MM.1S (cell line): Measurements from ENCODE around the gene MMP3.
A peak's percentile ranks its signal among the peaks of the same experiment; 100 is the strongest.

Experiments used
- DNase-seq: peaks from one replicate; pipeline ENCODE4 v3.0.0-alpha.2; 2015
- H2AFZ ChIP-seq: fragments of 300-600 bp; sonication (generic); 2 replicates; pipeline ENCODE4 v1.6.0; 2016; ENCODE audit warnings: antibody characterized with exemption, low read length
- H3F3A ChIP-seq: fragments of 300-600 bp; sonication (generic); 2 replicates; pipeline ENCODE4 v1.6.1; 2016; ENCODE audit warnings: mild to moderate bottlenecking, antibody characterized with exemption, low read length, moderate library complexity, mixed read lengths; ENCODE audit not compliant: insufficient read depth
- H3K27ac ChIP-seq: fragments of 300-600 bp; sonication (generic); 2 replicates; pipeline ENCODE4 v1.5.1; 2016; ENCODE audit warnings: mild to moderate bottlenecking, low read length
- H3K27me3 ChIP-seq: fragments of 300-600 bp; sonication (generic); replicated peaks from 2 replicates; pipeline ENCODE4 v1.6.0; 2016; ENCODE audit warnings: low read length; ENCODE audit not compliant: insufficient read depth
- H3K36me3 ChIP-seq: fragments of 300-600 bp; sonication (generic); replicated peaks from 2 replicates; pipeline ENCODE4 v1.6.1; 2016; ENCODE audit warnings: mild to moderate bottlenecking, low read length, mixed read lengths; ENCODE audit not compliant: insufficient read depth
- H3K4me1 ChIP-seq: fragments of 300-600 bp; sonication (generic); 2 replicates; pipeline ENCODE4 v1.6.1; 2016; ENCODE audit warnings: low read length, mixed read lengths
- H3K4me2 ChIP-seq: fragments of 300-600 bp; sonication (generic); 2 replicates; pipeline ENCODE4 v1.6.0; 2016; ENCODE audit warnings: low read depth, low read length
- H3K4me3 ChIP-seq: fragments of 300-600 bp; sonication (generic); 2 replicates; pipeline ENCODE4 v1.5.1; 2016; ENCODE audit warnings: low read length, mixed read lengths
- H3K79me2 ChIP-seq: fragments of 300-600 bp; sonication (generic); 2 replicates; pipeline ENCODE4 v1.6.1; 2016; ENCODE audit warnings: mixed run types, low read length, mixed read lengths
- H3K9ac ChIP-seq: fragments of 300-600 bp; sonication (generic); 2 replicates; pipeline ENCODE4 v1.6.1; 2016; ENCODE audit warnings: low read length, mixed read lengths
- H3K9me2 ChIP-seq: fragments of 300-600 bp; sonication (generic); replicated peaks from 2 replicates; pipeline ENCODE4 v1.6.1; 2016; ENCODE audit warnings: mild to moderate bottlenecking, low read length, mixed read lengths; ENCODE audit not compliant: insufficient read depth
- H3K9me3 ChIP-seq: fragments of 300-600 bp; sonication (generic); replicated peaks from 2 replicates; pipeline ENCODE4 v1.6.1; 2016; ENCODE audit warnings: mild to moderate bottlenecking, low read length, mixed read lengths; ENCODE audit not compliant: insufficient read depth
- H4K20me1 ChIP-seq: fragments of 300-600 bp; sonication (generic); 2 replicates; pipeline ENCODE4 v1.6.1; 2016; ENCODE audit warnings: mild to moderate bottlenecking, low read length, moderate library complexity, mixed read lengths; ENCODE audit not compliant: insufficient read depth
- CTCF ChIP-seq: fragments of 300-600 bp; sonication (generic); IDR thresholded peaks from 2 replicates; pipeline ENCODE4 v1.5.1; 2016; ENCODE audit warnings: antibody characterized with exemption, low read length, mixed read lengths
- EZH2 ChIP-seq: fragments of 300-600 bp; sonication (generic); optimal IDR thresholded peaks from 2 replicates; pipeline ENCODE3; 2017; ENCODE audit warnings: low read depth, mild to moderate bottlenecking, antibody characterized with exemption, low read length, mixed read lengths
- EZH2phosphoT487 ChIP-seq: fragments of 300-600 bp; sonication (generic); IDR thresholded peaks from 2 replicates; pipeline ENCODE4 v1.6.1; 2018; ENCODE audit warnings: antibody characterized with exemption, low read length

MMP3 gene

GRCh38 chr11:102809971-102810370, 33.4 kb downstream of the MMP3 start:
- Histone ChIP-seq H3K27me3 (no peaks in the 10 kb centered on the region), H3K79me2 (no peaks in the 10 kb centered on the region), H3K27ac (no peak overlapping the region), H3K4me3 (no peak overlapping the region), H3K9me2 (no peaks in the 10 kb centered on the region), H3K9me3 (no peaks in the 10 kb centered on the region), H3F3A (no peaks in the 10 kb centered on the region), H4K20me1 (no peaks in the 10 kb centered on the region), H3K36me3 (no peaks in the 10 kb centered on the region), H2AFZ (no peak overlapping the region), H3K4me1 (no peaks in the 10 kb centered on the region), H3K9ac (no peak overlapping the region), H3K4me2 (no peak overlapping the region)
- no peak for TF ChIP-seq EZH2phosphoT487
- no peak for TF ChIP-seq CTCF
- no peak for TF ChIP-seq EZH2
- DNase-seq: no peak

- Histone ChIP-seq H3F3A (no peaks in the 10 kb centered on the region), H3K36me3 (no peaks in the 10 kb centered on the region), H4K20me1 (no peaks in the 10 kb centered on the region), H3K4me2 (no peak overlapping the region), H3K9me2 (no peaks in the 10 kb centered on the region), H3K79me2 (no peaks in the 10 kb centered on the region), H3K4me3 (no peak overlapping the region), H2AFZ (no peak overlapping the region), H3K27ac (no peak overlapping the region), H3K4me1 (no peaks in the 10 kb centered on the region), H3K9me3 (no peaks in the 10 kb centered on the region), H3K9ac (no peak overlapping the region), H3K27me3 (no peaks in the 10 kb centered on the region)
- no peak for DNase-seq
- TF ChIP-seq EZH2: no peak
- no peak for TF ChIP-seq EZH2phosphoT487
- peak; percentile 23 for TF ChIP-seq CTCF
These were observed 35.5 kb downstream of the MMP3 start for GRCh38 chr11:102807921-102808320.

GRCh38 chr11:102806296-102806695, 37.1 kb downstream of the MMP3 start:
- no peak overlapping the region for H2AFZ ChIP-seq
- H3K9me3 ChIP-seq: no peaks in the 10 kb centered on the region
- H4K20me1 ChIP-seq: no peaks in the 10 kb centered on the region
- no peak for DNase-seq
- H3K79me2 ChIP-seq: no peaks in the 10 kb centered on the region
- TF ChIP-seq EZH2phosphoT487 (no peak), EZH2 (no peak), CTCF (no peak)
- no peaks in the 10 kb centered on the region for H3K4me1 ChIP-seq
- no peak overlapping the region for H3K27ac ChIP-seq
- H3K36me3 ChIP-seq: no peaks in the 10 kb centered on the region
- H3K9me2 ChIP-seq: no peaks in the 10 kb centered on the region
- H3K27me3 ChIP-seq: no peaks in the 10 kb centered on the region
- H3K4me3 ChIP-seq: no peak overlapping the region
- no peak overlapping the region for H3K9ac ChIP-seq
- no peak overlapping the region for H3K4me2 ChIP-seq
- no peaks in the 10 kb centered on the region for H3F3A ChIP-seq

GRCh38 chr11:102802341-102802740, 41.1 kb downstream of the MMP3 start:
- Histone ChIP-seq H3K9me2 (no peaks in the 10 kb centered on the region), H3K4me1 (no peaks in the 10 kb centered on the region), H3K79me2 (no peaks in the 10 kb centered on the region), H3K9me3 (no peaks in the 10 kb centered on the region), H3K4me2 (no peak overlapping the region), H3K27ac (no peak overlapping the region), H3K9ac (no peak overlapping the region), H3K36me3 (no peaks in the 10 kb centered on the region), H2AFZ (no peak overlapping the region), H3K4me3 (no peak overlapping the region), H4K20me1 (no peaks in the 10 kb centered on the region), H3F3A (no peaks in the 10 kb centered on the region), H3K27me3 (no peaks in the 10 kb centered on the region)
- no peak for DNase-seq
- no peak for TF ChIP-seq CTCF
- no peak for TF ChIP-seq EZH2
- no peak for TF ChIP-seq EZH2phosphoT487
